Left lung (tissue), 10 donors: ENCODE measurements around the gene TBC1D22B. TPM values are rescaled to one million over a fixed set of nuclear protein-coding genes. Genes with fewer than 3 reads are reported as not detected.

Experiments
- ATAC-seq: fragments of 200-7000 bp; cut with Tn5 transposase; one replicate; pipeline ENCODE4 v1.9.1; 2020; ENCODE audit warnings: moderate library complexity
- DNase-seq, 4 donors: peaks; one replicate each; pipeline ENCODE4 v3.0.0-alpha.2; 2013 to 2020
- H3K27ac ChIP-seq, 2 donors: fragments of 200-600 bp; sonication (generic) in 1 of 2; one replicate each; pipeline versions ENCODE4 v1.5.0 to v1.8.0; 2020 to 2021
- H3K27me3 ChIP-seq, 2 donors: fragments of 200-600 bp; sonication (generic) in 1 of 2; one replicate each; pipeline versions ENCODE4 v1.5.0 to v1.8.0; 2020 to 2021
- H3K36me3 ChIP-seq, 2 donors: fragments of 200-600 bp; sonication (generic) in 1 of 2; one replicate each; pipeline versions ENCODE4 v1.5.0 to v1.8.0; 2020 to 2021
- H3K4me1 ChIP-seq, 2 donors: fragments of 200-600 bp; one replicate each; pipeline ENCODE4 v1.8.0; 2021
- H3K4me3 ChIP-seq, 2 donors: fragments of 200-600 bp; sonication (generic) in 1 of 2; one replicate each; pipeline versions ENCODE4 v1.5.0 to v1.8.0; 2020 to 2021; ENCODE audit warnings: mild to moderate bottlenecking in 1 of 2
- H3K9me3 ChIP-seq, 2 donors: fragments of 200-600 bp; sonication (generic) in 1 of 2; one replicate each; pipeline versions ENCODE4 v1.5.0 to v1.8.0; 2020 to 2021
- CTCF ChIP-seq, 2 donors: fragments of 200-600 bp; sonication (generic) in 1 of 2; IDR thresholded peaks; one replicate each; pipeline versions ENCODE4 v1.5.0 to v1.8.0; 2021; ENCODE audit warnings: antibody characterized with exemption in 2 of 2
- intact Hi-C, 2 donors: fragments of 100-400 bp; cut with DNase I; formaldehyde crosslinking; loops; one replicate each; pipeline versions ENCODE4 v1.11.2 to v1.14.2; 2022
- polyA plus RNA-seq, 6 donors: library from polyadenylated mRNA; unstranded; fragments of 120-200 nt; gene quantifications; one replicate each; pipeline ENCODE4 v1.2.1, GENCODE V29; 2013; ENCODE audit not compliant: insufficient read length in 6 of 6
- total RNA-seq, 2 donors: library from RNA; stranded (reverse); fragmentation: NEBNext Ultra II Directional; extraction: Animal tissue kit (Norgen Biotek cat#: 25700); gene quantifications; one replicate each; pipeline ENCODE4 v1.2.1, GENCODE V29; 2021
- donor health status: DM: no; HTN: yes; CAD: no.
- donor health status: DM: no; HTN: no; CAD: no.

TBC1D22B gene
- total and polyA plus RNA-seq, 8 donors, result 10.7 to 14.6 (median 12.8) TPM

GRCh38 chr6:37354526-37355384 is 97.2 kb downstream of the TBC1D22B start:
- Histone ChIP-seq H3K9me3 (no peaks in the 10 kb centered on the region), H3K4me3 (peak overlapping the region; percentile 81 to 93), H3K4me1 (peaks cover 6 to 21% of the 10 kb centered on the region in 2 donors), H3K36me3 (no peaks in the 10 kb centered on the region), H3K27ac (no peak overlapping the region), H3K27me3 (no peaks in the 10 kb centered on the region)
- no peak for TF ChIP-seq CTCF (IDR thresholded peaks at IDR 0.05)
- ATAC-seq, result peak; percentile 61
- DNase-seq, result peak in 2 of 4 donors; percentile 37 to 85
- intact Hi-C loops, result no loop called here

GRCh38 chr6:37357288-37357687 is 99.7 kb downstream of the TBC1D22B start:
- Histone ChIP-seq H3K27ac (no peak overlapping the region), H3K36me3 (peaks cover 0 to 18% of the 10 kb centered on the region in 2 donors), H3K27me3 (no peaks in the 10 kb centered on the region), H3K9me3 (no peaks in the 10 kb centered on the region), H3K4me3 (no peak overlapping the region), H3K4me1 (peaks cover 6 to 21% of the 10 kb centered on the region in 2 donors)
- DNase-seq, result no peak
- intact Hi-C loops, result no loop called here
- ATAC-seq, result no peak
- TF ChIP-seq CTCF (IDR thresholded peaks at IDR 0.05), result no peak

- Histone ChIP-seq H3K27me3 (no peaks in the 10 kb centered on the region), H3K27ac (no peak overlapping the region), H3K36me3 (peaks cover 0 to 18% of the 10 kb centered on the region in 2 donors), H3K4me1 (peaks cover 6 to 21% of the 10 kb centered on the region in 2 donors), H3K9me3 (no peaks in the 10 kb centered on the region), H3K4me3 (no peak overlapping the region)
- no peak for ATAC-seq
- intact Hi-C loops, result no loop called here
- no peak for TF ChIP-seq CTCF (IDR thresholded peaks at IDR 0.05)
- DNase-seq, result no peak
These were observed 100.3 kb downstream of the TBC1D22B start for GRCh38 chr6:37357860-37358259.

GRCh38 chr6:37359039-37359438 is 101.5 kb downstream of the TBC1D22B start:
- no peak overlapping the region for H3K4me3 ChIP-seq
- no peak for TF ChIP-seq CTCF (IDR thresholded peaks at IDR 0.05)
- H3K27ac ChIP-seq, result no peak overlapping the region
- no peaks in the 10 kb centered on the region for H3K9me3 ChIP-seq
- no peaks in the 10 kb centered on the region for H3K27me3 ChIP-seq
- DNase-seq (no peak), ATAC-seq (no peak)
- peaks cover 0 to 18% of the 10 kb centered on the region in 2 donors for H3K36me3 ChIP-seq
- intact Hi-C loops, result no loop called here
- H3K4me1 ChIP-seq, result peaks cover 6 to 15% of the 10 kb centered on the region in 2 donors

- intact Hi-C loops, result no loop called here
- no peak overlapping the region for H3K27ac ChIP-seq
- H3K9me3 ChIP-seq, result no peaks in the 10 kb centered on the region
- H3K4me3 ChIP-seq, result no peak overlapping the region
- H3K4me1 ChIP-seq, result no peaks in the 10 kb centered on the region
- H3K36me3 ChIP-seq, result peaks cover 0 to 18% of the 10 kb centered on the region in 2 donors
- no peaks in the 10 kb centered on the region for H3K27me3 ChIP-seq
- TF ChIP-seq CTCF (IDR thresholded peaks at IDR 0.05), result no peak
- DNase-seq, result no peak
- ATAC-seq, result no peak
These were observed 104.7 kb downstream of the TBC1D22B start for GRCh38 chr6:37362101-37362828.
